Neural crest cell (in vitro differentiated cells): ENCODE measurements around the gene SEC16B. TPM values are rescaled to one million over a fixed set of nuclear protein-coding genes. Genes with fewer than 3 reads are reported as not detected.
A peak's percentile ranks its signal among the peaks of the same experiment; 100 is the strongest.
"Not testable (repeated sequence)": the region's sequence is repeated elsewhere in the genome, so short reads cannot be mapped to it uniquely, and the experiment has no call there.

ENCODE experiments used
- DNase-seq: peaks from one replicate; pipeline ENCODE4 v3.0.0; 2021; ENCODE audit warnings: low read depth, mixed read lengths, low spot score
- H3K27ac Mint-ChIP-seq: one replicate; pipeline ENCODE4 v1.8.0; 2021; ENCODE audit warnings: mild to moderate bottlenecking, mixed read lengths; ENCODE audit not compliant: unreplicated experiment
- H3K27me3 Mint-ChIP-seq: 2 replicates; pipeline ENCODE4 v1.8.0; 2021; ENCODE audit warnings: low read depth, mild to moderate bottlenecking, mixed read lengths
- H3K36me3 Mint-ChIP-seq: 2 replicates; pipeline ENCODE4 v1.8.0; 2021; ENCODE audit warnings: low read depth, mild to moderate bottlenecking, mixed read lengths
- H3K4me1 Mint-ChIP-seq: 2 replicates; pipeline ENCODE4 v1.8.0; 2021; ENCODE audit warnings: mixed read lengths
- H3K4me3 Mint-ChIP-seq: one replicate; pipeline ENCODE4 v1.8.0; 2021; ENCODE audit warnings: mild to moderate bottlenecking, mixed read lengths
- H3K9me3 Mint-ChIP-seq: 2 replicates; pipeline ENCODE4 v1.8.0; 2021; ENCODE audit warnings: mixed read lengths
- total RNA-seq: library from RNA; stranded (reverse); gene quantifications from 2 replicates; pipeline ENCODE4 v1.2.1, GENCODE V29; 2021
- TF ChIP-seq, protein P1 (sequence below): fragments of 200-600 bp; sonication (generic); conservative IDR thresholded peaks from 2 replicates; pipeline ENCODE4 v1.5.0; 2021; ENCODE audit warnings: antibody characterized with exemption, mild to moderate bottlenecking

The SEC16B gene
- total RNA-seq, 1 donor from 2014 or later = 1.4 TPM

GRCh38 chr1:177998696-177999631 lies 29.1 kb upstream of the SEC16B start:
- TF ChIP-seq, protein P1, sequence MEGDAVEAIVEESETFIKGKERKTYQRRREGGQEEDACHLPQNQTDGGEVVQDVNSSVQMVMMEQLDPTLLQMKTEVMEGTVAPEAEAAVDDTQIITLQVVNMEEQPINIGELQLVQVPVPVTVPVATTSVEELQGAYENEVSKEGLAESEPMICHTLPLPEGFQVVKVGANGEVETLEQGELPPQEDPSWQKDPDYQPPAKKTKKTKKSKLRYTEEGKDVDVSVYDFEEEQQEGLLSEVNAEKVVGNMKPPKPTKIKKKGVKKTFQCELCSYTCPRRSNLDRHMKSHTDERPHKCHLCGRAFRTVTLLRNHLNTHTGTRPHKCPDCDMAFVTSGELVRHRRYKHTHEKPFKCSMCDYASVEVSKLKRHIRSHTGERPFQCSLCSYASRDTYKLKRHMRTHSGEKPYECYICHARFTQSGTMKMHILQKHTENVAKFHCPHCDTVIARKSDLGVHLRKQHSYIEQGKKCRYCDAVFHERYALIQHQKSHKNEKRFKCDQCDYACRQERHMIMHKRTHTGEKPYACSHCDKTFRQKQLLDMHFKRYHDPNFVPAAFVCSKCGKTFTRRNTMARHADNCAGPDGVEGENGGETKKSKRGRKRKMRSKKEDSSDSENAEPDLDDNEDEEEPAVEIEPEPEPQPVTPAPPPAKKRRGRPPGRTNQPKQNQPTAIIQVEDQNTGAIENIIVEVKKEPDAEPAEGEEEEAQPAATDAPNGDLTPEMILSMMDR = no peak
- Mint-ChIP-seq H3K4me3 (no peak overlapping the region), H3K27me3 (peaks cover 9% of the 10 kb centered on the region), H3K27ac (no peak overlapping the region), H3K36me3 (no peaks in the 10 kb centered on the region), H3K9me3 (no peaks in the 10 kb centered on the region), H3K4me1 (no peaks in the 10 kb centered on the region)
- no peak for DNase-seq

DNA sequence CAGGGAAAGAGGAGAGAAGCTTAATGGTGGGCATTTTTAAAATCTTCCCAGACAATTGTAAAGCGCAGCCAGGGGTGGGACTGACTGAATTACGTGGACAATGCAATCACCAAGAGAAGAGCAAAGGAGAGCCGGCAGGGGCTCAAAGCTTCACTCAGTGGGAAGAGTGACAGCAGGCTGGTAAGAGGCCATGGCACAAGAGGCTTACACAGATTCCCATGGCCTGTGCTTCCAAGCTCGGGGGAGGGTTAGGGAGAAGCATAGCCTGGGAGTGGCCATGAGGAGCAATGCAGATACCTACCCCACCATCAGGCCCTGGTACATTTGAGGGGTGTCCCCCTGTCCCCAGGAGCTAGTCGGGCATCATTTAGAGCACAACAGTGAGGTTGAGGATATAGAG lies 27.1 kb upstream of the SEC16B start:
- Mint-ChIP-seq H3K9me3 (no peaks in the 10 kb centered on the region), H3K27ac (peak overlapping the region; percentile 78), H3K4me1 (no peaks in the 10 kb centered on the region), H3K36me3 (no peaks in the 10 kb centered on the region), H3K27me3 (no peaks in the 10 kb centered on the region), H3K4me3 (no peak overlapping the region)
- TF ChIP-seq, protein P1 = no peak
- DNase-seq = no peak

GRCh38 chr1:177995369-177995768 lies 25.5 kb upstream of the SEC16B start:
- H3K4me3 Mint-ChIP-seq = no peak overlapping the region
- H3K9me3 Mint-ChIP-seq = no peaks in the 10 kb centered on the region
- H3K36me3 Mint-ChIP-seq = no peaks in the 10 kb centered on the region
- no peaks in the 10 kb centered on the region for H3K4me1 Mint-ChIP-seq
- no peaks in the 10 kb centered on the region for H3K27me3 Mint-ChIP-seq
- TF ChIP-seq, protein P1 = no peak
- no peak for DNase-seq
- no peak overlapping the region for H3K27ac Mint-ChIP-seq

- not testable (repeated sequence) for DNase-seq, H3K4me3 Mint-ChIP-seq, H3K27ac Mint-ChIP-seq, H3K27me3 Mint-ChIP-seq, H3K4me1 Mint-ChIP-seq
- peaks cover 11% of the 10 kb centered on the region for H3K36me3 Mint-ChIP-seq
- peaks cover 19% of the 10 kb centered on the region for H3K9me3 Mint-ChIP-seq
These were observed 16.4 kb upstream of the SEC16B start for GRCh38 chr1:177986281-177986680.

GRCh38 chr1:177984761-177985160 lies 14.9 kb upstream of the SEC16B start:
- H3K9me3 Mint-ChIP-seq = peaks cover 14% of the 10 kb centered on the region
- TF ChIP-seq, protein P1 = no peak
- H3K27ac Mint-ChIP-seq = no peak overlapping the region
- peaks cover 11% of the 10 kb centered on the region for H3K36me3 Mint-ChIP-seq
- H3K4me3 Mint-ChIP-seq = no peak overlapping the region
- peaks cover 5% of the 10 kb centered on the region for H3K4me1 Mint-ChIP-seq
- no peak for DNase-seq
- H3K27me3 Mint-ChIP-seq = no peaks in the 10 kb centered on the region

GRCh38 chr1:177984136-177984525 lies 14.3 kb upstream of the SEC16B start:
- no peak overlapping the region for H3K27ac Mint-ChIP-seq
- H3K4me1 Mint-ChIP-seq = peaks cover 5% of the 10 kb centered on the region
- H3K4me3 Mint-ChIP-seq = no peak overlapping the region
- H3K9me3 Mint-ChIP-seq = peaks cover 9% of the 10 kb centered on the region
- peak; percentile 14 for DNase-seq
- TF ChIP-seq, protein P1 = no peak
- peaks cover 11% of the 10 kb centered on the region for H3K36me3 Mint-ChIP-seq
- no peaks in the 10 kb centered on the region for H3K27me3 Mint-ChIP-seq
